HUES48 (cell line): ENCODE data around the gene TMTC2.

ENCODE experiments used
- H3K27ac ChIP-seq: one replicate; pipeline ENCODE4 v1.7.0; 2013; ENCODE audit warnings: low read depth, low read length, inconsistent platforms
- H3K27me3 ChIP-seq: 2 replicates; pipeline ENCODE4 v1.6.1; 2013; ENCODE audit warnings: mild to moderate bottlenecking, low read length; ENCODE audit not compliant: control insufficient read depth, insufficient read depth
- H3K36me3 ChIP-seq: 2 replicates; pipeline ENCODE4 v1.6.1; 2013; ENCODE audit warnings: low read length; ENCODE audit not compliant: control insufficient read depth, insufficient read depth
- H3K4me1 ChIP-seq: 2 replicates; pipeline ENCODE4 v1.6.1; 2013; ENCODE audit warnings: mild to moderate bottlenecking, low read length; ENCODE audit not compliant: control insufficient read depth, insufficient read depth
- H3K4me3 ChIP-seq: 2 replicates; pipeline ENCODE4 v1.5.1; 2013; ENCODE audit warnings: mild to moderate bottlenecking, low read depth, low read length
- H3K9ac ChIP-seq: 2 replicates; pipeline ENCODE4 v1.6.1; 2013; ENCODE audit warnings: mild to moderate bottlenecking, low read depth, low read length, moderate library complexity
- H3K9me3 ChIP-seq: 2 replicates; pipeline ENCODE4 v1.6.1; 2013; ENCODE audit warnings: low read length; ENCODE audit not compliant: control insufficient read depth, insufficient read depth

TMTC2 gene

GRCh38 chr12:83132360-83132759 lies 445.7 kb downstream of the TMTC2 start:
- Histone ChIP-seq H3K27me3 (no peaks in the 10 kb centered on the region), H3K4me1 (peaks cover 5% of the 10 kb centered on the region; the same call in 1 of the 2 replicates), H3K27ac (no peak overlapping the region), H3K4me3 (no peak overlapping the region), H3K9me3 (no peaks in the 10 kb centered on the region), H3K9ac (no peak overlapping the region), H3K36me3 (no peaks in the 10 kb centered on the region)

GRCh38 chr12:83136411-83136810 lies 449.7 kb downstream of the TMTC2 start:
- H3K9ac ChIP-seq, result no peak overlapping the region
- H3K4me3 ChIP-seq, result no peak overlapping the region
- no peak overlapping the region for H3K27ac ChIP-seq
- peaks cover 16% of the 10 kb centered on the region for H3K9me3 ChIP-seq
- H3K4me1 ChIP-seq, result peaks cover 5% of the 10 kb centered on the region; the same call in 1 of the 2 replicates
- no peaks in the 10 kb centered on the region for H3K27me3 ChIP-seq
- H3K36me3 ChIP-seq, result no peaks in the 10 kb centered on the region

GRCh38 chr12:83140135-83140534 lies 453.4 kb downstream of the TMTC2 start:
- Histone ChIP-seq H3K9ac (no peak overlapping the region), H3K36me3 (no peaks in the 10 kb centered on the region), H3K9me3 (peaks cover 16% of the 10 kb centered on the region), H3K4me1 (peaks cover 5% of the 10 kb centered on the region; the same call in 1 of the 2 replicates), H3K4me3 (no peak overlapping the region), H3K27me3 (no peaks in the 10 kb centered on the region), H3K27ac (no peak overlapping the region)

GRCh38 chr12:83141460-83141994 lies 454.8 kb downstream of the TMTC2 start:
- H3K27ac ChIP-seq, result no peak overlapping the region
- H3K4me3 ChIP-seq, result no peak overlapping the region
- H3K4me1 ChIP-seq, result peaks cover 2% of the 10 kb centered on the region; the same call in 1 of the 2 replicates
- H3K27me3 ChIP-seq, result no peaks in the 10 kb centered on the region
- H3K36me3 ChIP-seq, result no peaks in the 10 kb centered on the region
- H3K9ac ChIP-seq, result no peak overlapping the region
- H3K9me3 ChIP-seq, result peaks cover 16% of the 10 kb centered on the region

GRCh38 chr12:83142914-83143313 lies 456.2 kb downstream of the TMTC2 start:
- peaks cover 16% of the 10 kb centered on the region for H3K9me3 ChIP-seq
- no peaks in the 10 kb centered on the region for H3K4me1 ChIP-seq
- no peaks in the 10 kb centered on the region for H3K27me3 ChIP-seq
- H3K36me3 ChIP-seq, result no peaks in the 10 kb centered on the region
- H3K9ac ChIP-seq, result no peak overlapping the region
- H3K4me3 ChIP-seq, result no peak overlapping the region
- no peak overlapping the region for H3K27ac ChIP-seq

GRCh38 chr12:83143950-83144349 lies 457.2 kb downstream of the TMTC2 start:
- no peak overlapping the region for H3K4me3 ChIP-seq
- H3K27me3 ChIP-seq, result no peaks in the 10 kb centered on the region
- H3K9me3 ChIP-seq, result peaks cover 16% of the 10 kb centered on the region
- no peak overlapping the region for H3K27ac ChIP-seq
- no peaks in the 10 kb centered on the region for H3K36me3 ChIP-seq
- H3K9ac ChIP-seq, result no peak overlapping the region
- H3K4me1 ChIP-seq, result no peaks in the 10 kb centered on the region

GRCh38 chr12:83145325-83145840 lies 458.7 kb downstream of the TMTC2 start:
- Histone ChIP-seq H3K4me3 (no peak overlapping the region), H3K27ac (no peak overlapping the region), H3K27me3 (no peaks in the 10 kb centered on the region), H3K9me3 (peaks cover 2% of the 10 kb centered on the region; the same call in 1 of the 2 replicates), H3K9ac (no peak overlapping the region), H3K4me1 (no peaks in the 10 kb centered on the region), H3K36me3 (no peaks in the 10 kb centered on the region)

GRCh38 chr12:83147341-83147740 lies 460.6 kb downstream of the TMTC2 start:
- no peak overlapping the region for H3K9ac ChIP-seq
- no peak overlapping the region for H3K4me3 ChIP-seq
- no peaks in the 10 kb centered on the region for H3K36me3 ChIP-seq
- no peak overlapping the region for H3K27ac ChIP-seq
- H3K27me3 ChIP-seq, result no peaks in the 10 kb centered on the region
- H3K4me1 ChIP-seq, result peaks cover 7% of the 10 kb centered on the region
- H3K9me3 ChIP-seq, result no peaks in the 10 kb centered on the region

GRCh38 chr12:83149987-83150386 lies 463.3 kb downstream of the TMTC2 start:
- Histone ChIP-seq H3K27ac (no peak overlapping the region), H3K9me3 (no peaks in the 10 kb centered on the region), H3K9ac (no peak overlapping the region), H3K4me1 (peaks cover 14% of the 10 kb centered on the region), H3K27me3 (no peaks in the 10 kb centered on the region), H3K36me3 (no peaks in the 10 kb centered on the region), H3K4me3 (no peak overlapping the region)

GRCh38 chr12:83150465-83151189 lies 463.9 kb downstream of the TMTC2 start:
- no peaks in the 10 kb centered on the region for H3K27me3 ChIP-seq

GRCh38 chr12:83153177-83153576 lies 466.5 kb downstream of the TMTC2 start:
- H3K4me3 ChIP-seq, result no peak overlapping the region
- no peak overlapping the region for H3K9ac ChIP-seq
- H3K4me1 ChIP-seq, result peaks cover 14% of the 10 kb centered on the region
- H3K36me3 ChIP-seq, result no peaks in the 10 kb centered on the region
- H3K27ac ChIP-seq, result no peak overlapping the region
- no peaks in the 10 kb centered on the region for H3K27me3 ChIP-seq
- no peaks in the 10 kb centered on the region for H3K9me3 ChIP-seq

More at GRCh38 chr12:83150465-83151189, 463.9 kb downstream of the TMTC2 start:
- Histone ChIP-seq H3K27ac (no peak overlapping the region), H3K9me3 (no peaks in the 10 kb centered on the region), H3K4me3 (no peak overlapping the region), H3K9ac (no peak overlapping the region), H3K36me3 (no peaks in the 10 kb centered on the region), H3K4me1 (peaks cover 14% of the 10 kb centered on the region)
